Smooth muscle cell of the brain vasculature (primary cell): ENCODE measurements around the gene SCARB1.
A peak's percentile ranks its signal among the peaks of the same experiment; 100 is the strongest.

Experiments used
- DNase-seq: peaks from one replicate; pipeline ENCODE4 v3.0.0-alpha.2; 2012; ENCODE audit warnings: low read depth, low spot score

SCARB1 gene

DNA sequence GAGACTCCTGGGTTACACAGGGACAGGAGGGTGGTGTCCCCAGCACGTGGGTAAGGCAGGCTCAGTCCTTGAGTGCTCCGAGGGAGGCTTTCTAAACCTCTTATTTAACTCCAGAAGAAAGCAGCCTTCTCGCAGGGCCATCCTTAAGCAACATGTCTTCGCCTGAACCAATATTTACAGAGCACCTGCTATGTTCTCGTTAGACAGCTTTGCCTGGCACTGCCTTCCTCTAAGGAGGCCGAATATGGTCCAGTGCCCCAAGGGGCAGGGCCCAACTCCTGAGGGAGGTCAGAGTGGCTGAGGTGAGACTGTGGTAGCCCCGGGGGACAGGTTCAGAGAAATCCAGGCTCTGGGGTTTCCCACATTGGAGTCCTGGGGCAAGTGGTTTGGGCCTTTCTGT, 2.1 kb upstream of the SCARB1 start:
- no peak for DNase-seq

DNA sequence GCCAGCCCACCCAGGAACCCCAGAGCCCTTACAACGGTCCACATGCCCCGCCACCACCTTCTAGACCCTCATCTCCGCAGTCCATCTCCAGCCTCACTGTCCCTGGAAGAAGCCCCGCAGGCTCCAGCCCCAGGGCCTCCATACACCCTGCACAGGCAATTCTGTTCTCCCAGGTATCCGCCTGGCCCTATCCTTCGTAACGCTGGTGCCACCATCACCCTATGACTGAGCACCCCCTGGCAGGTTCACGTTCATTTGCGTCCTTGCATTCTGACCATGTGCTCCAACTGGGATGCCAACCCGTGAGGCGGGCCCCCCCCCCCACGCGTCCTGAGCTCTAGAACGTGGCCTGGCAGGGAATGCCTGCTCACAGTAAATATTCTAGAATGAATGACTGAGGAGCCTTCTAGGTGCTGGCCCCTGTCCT, 675 bp upstream of the SCARB1 start:
- no peak for DNase-seq

DNA sequence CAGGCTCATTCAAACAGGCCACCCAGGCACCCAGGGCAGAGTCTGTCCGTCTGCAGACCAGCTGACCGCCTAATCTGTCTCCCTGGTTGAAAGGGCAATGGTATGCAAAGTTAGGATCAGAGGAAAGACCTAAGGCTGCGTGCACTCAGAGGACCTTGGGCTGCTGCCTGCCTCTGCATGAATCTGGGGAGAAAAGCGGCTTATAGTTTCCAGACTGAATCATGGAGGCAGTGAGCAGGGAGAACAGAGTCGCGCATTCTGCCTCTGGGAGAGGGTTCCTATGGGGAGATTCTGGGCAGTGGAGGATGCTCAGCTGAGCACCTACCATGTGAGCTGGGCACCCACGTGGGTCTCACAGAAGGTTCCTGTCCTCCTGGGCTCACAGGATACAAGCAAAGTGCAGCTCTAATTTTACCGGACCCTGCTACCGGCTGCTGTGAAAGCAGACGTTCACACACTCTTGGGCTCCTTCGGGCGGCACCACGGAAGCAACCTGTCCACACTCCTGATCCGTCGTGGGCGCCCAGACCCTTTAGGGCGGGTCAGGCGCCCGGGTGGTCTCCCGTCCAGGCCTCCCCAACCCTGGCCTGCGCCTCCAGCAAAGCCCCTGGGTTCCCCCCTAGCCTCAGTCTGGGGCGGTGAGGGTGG, 772 bp downstream of the SCARB1 start:
- DNase-seq, result no peak

DNA sequence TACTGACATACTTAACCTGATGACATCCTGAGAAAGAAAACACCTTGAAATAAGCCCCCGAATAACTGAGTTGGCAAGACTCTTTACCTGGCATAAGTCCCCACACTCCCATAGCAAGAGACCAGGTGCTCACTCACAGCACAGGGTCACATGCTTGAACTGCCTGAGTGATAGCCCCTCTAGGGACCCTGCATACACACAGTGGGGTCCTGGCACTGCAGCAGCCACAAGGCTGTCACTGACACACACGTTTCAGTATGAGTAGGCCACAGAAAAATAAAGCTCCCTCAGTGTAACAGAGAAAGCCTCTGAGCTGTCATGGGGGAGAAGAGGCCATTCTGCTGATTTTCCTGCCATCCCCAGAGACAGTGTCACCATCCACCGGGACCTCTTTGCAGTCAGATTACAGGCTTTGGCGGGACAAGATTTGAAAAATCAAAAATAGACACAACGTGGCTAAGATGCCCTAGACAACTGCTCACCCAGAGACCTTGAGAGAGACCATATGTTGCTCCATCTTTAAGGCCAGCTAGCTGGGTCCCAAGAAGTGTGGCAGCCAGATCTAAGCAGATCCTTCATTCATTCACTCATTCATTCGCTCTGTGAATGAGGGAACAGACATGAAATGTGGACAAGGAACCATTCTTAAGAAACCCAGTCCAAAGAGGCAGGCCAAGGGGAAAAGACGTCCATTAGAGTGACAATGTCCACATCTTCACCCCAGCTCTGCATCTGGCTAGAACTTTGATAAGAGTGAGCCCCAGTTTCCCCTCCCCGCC, 1.6 kb downstream of the SCARB1 start:
- DNase-seq, result no peak

DNA sequence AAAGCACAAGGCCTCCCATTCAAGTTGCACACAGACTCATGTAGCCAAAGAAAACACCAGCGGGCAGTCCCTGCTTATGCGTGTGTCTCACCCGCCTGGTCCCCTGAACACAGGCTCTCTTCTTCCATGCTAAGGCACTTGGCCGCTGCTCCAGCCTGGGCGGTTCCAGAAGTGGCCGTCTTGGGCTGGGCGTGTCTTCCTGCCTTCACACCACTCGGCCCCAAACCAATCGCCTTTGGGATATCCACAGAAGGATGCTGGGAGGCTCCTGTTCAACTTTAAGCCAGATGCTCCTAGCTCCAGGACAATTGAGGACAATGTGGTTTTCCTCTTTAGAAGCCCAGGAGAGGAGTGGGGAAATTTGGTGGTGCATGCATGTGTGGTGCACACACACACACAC, 2.2 kb downstream of the SCARB1 start:
- peak; percentile 76 for DNase-seq

DNA sequence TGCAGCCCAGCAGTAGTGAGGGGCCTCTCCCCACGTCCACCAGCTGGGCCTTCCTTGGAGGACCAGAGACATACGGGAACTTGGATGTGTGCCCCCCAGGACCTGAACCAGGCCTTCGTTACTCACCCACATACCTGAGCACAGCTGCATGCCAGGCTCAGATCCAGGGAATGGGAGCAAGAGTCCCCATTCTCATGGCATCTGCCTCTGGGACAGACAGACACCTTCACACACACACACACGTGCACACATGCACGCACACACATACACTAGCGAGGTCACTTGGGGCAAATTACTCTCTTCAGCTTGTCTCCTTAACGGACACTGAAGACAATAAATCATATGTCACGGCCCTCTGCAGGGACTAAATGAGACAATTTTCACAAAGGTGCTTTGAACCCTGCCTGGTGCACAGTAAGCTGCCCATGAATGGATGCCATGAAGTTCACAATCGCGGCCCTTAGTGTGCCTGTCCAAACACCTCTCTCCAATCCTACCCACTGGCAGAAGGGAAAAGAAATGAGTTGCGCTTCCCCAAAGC, 5.7 kb downstream of the SCARB1 start:
- no peak for DNase-seq

DNA sequence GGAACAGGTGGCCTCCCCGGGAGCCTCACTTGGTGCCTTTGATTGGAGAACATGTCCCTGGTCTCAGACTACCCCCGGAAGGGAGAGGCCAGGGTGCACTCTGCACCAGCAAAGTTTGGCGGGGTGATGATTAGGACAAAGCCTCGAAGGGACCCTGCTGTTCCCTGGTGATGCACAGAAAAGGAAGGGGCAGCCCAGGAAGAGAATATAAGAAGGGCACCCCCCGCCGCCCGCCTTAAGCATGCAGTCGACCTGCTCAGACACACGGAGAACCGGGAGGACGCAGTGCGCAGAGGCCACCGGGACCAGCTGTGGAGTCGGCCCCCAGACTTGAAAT, 6.9 kb downstream of the SCARB1 start:
- DNase-seq, result no peak

DNA sequence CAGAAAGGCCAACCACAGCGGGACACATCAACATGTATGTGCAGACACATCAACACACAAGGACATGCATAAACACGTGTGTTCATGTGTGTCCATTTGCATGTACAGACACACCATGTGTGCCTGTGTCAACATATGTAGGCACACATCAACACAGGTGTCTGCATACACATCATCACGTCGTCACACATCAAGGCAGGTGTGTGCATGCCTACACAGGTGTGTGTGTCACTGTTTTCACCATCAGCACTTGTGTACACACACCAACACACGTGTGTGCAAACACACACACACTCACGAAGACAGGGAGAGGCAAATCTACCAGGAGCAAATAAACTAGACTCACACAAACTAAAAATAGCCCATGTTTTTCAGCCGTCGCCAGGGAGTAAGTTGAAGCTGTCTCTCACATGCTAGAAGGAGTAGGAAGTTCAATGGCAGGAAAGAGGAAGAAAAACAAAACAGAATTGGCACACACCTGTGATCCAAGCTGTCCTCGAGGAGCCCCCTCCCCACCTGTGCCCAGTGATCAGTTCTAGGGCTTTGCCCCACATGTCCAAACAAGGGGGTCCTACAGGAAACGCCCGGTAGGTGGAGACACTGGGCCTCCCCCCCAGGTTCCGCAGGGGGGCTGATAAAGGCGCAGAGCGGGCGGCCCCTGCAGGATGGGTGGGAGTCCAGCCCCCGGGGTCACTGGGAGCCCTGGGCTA, 7.4 kb downstream of the SCARB1 start:
- no peak for DNase-seq

DNA sequence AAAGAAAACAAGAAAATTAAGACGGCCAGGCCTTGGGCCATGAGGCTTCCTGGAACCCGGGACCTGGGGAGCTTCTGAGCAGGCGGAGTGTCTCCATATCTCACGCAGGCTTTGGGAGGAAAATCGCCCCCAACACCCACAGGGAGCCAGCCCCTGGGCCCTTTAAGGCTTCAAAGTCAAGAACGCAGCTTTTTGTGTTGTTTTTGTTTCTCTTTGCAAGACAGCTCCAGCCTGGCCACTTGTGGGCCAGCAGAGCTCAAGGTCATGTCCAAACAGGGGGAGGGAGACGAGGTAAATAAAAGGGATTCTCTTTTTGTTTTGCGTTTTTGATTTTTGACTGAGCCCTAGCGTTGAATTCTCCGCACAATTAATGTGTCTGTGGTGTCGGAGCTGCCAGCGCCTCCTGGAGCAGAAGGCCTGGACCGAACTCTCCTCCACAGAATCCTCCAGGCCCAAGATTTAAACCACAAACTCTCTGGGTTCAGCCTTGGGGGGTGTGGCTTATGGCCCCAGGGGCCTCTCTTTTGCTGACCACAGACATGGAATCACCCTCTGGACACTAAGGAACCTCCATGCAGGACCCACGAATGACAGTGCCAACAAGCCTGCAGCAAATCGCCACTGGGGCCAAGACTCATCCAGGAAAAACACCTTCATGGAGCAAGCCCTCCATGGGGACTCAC, 8.2 kb downstream of the SCARB1 start:
- DNase-seq, result peak; percentile 20

DNA sequence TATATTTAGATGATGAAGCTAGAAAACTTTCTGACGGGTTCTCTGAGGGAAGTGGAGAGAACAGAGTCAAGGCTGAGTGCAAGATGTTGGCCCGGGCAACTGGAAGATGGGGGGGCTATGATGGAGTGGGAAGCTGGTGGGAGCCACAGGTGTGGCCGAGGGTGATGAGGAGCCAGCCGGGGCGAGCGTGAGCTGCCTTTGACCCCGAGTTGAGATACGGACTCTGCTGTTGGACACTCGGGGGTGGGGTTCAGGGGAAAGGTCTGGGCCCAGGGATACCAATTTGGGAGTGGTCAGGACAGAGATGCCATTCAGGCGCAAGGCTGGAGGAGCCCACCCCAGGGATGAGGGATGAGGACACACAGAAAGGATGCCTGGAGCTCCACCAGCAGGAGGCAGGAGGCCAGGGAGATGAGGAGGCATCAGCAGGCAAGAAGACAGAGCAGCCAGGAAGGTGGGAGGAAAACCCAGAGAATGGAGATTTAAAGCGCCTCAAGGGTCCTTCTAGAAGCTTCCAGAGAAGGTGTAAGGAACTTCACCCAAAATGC, 9.0 kb downstream of the SCARB1 start:
- no peak for DNase-seq

DNA sequence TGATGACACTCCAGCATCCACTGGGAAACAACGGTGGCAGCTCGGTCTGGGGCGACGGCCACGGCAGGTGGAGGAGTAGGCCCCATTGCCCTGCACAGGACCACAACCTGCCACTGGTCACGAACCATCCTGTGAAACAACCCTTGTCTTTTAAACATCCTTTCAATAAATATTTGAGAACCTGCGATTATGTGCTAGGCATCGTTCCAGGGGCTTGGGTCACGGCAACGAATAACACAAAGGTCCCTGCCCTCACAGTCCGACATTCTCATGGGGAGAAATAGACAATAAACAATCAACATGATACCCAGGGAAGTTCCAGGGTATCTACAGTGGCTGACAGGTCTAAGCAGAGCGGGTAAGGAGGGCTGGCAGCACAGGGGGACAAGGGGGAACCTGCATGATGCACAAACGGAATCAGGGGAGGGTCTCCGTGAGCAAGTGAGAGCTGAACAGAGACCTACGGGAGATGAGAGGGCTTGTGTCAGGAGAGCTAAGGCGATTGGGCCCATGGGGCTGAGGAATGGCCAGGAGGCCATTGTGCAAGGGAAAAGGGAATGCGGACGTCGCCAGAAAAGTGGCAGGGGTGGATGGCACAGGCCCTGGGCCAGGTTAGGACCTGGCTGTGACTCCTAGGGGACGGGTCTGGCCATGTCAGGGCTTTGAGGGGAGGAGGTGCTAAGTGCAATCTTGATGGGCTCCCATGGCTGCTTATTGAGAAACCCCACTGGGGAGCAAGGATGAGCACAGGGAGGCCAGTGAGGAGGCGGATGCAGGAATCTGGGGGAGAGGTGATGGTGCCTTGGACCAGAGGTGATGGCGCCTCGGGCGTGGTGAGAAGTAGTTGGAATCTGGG, 9.7 kb downstream of the SCARB1 start:
- DNase-seq, result no peak

DNA sequence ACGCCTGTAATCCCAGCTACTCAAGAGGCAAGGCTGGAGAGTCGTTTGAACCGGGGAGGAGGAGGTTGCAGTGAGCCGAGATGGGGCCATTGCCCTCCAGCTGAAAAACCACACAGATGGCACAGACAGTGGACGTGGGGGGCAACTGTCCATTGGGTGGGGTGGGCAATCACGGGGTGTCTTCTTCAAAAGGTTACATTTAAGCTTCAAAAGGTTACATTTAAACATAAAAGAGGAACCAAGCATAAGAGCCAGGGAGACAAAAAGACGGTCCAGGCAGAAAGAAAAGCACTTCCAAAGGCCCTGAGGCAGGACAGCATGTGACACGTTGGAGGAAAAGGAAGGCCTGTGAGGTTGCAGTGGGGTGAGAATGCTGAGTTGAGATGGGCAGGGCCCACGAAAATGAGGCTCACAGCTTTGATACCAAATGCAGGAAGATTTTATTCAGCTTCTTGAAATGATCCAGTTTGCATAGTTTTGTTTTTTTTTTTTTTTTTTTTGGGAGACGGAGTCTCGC, 10.7 kb downstream of the SCARB1 start:
- DNase-seq, result no peak

DNA sequence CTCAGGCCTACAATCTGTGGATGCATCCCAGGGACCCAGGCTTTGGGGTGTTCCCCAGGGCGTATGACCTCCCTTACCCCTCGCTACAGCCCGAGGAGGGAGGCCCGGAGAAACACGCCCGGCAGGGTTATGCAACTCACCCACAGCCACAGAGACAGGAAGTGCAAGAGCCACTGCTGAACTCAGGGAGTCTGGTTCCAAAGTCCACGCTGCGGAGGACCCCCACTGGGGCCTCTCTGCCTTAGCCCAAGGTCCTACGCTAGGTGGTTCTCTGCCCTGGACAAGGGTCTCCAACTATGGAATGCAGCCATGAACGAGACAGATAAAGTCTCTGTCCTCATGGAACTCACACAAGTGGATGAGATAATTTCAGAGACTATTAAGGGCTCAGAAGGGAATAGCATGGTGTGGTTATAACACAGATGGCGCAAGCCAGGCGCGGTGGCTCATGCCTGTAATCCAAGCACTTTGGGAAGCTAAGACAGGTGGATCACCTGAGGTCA, 11.3 kb downstream of the SCARB1 start:
- no peak for DNase-seq

DNA sequence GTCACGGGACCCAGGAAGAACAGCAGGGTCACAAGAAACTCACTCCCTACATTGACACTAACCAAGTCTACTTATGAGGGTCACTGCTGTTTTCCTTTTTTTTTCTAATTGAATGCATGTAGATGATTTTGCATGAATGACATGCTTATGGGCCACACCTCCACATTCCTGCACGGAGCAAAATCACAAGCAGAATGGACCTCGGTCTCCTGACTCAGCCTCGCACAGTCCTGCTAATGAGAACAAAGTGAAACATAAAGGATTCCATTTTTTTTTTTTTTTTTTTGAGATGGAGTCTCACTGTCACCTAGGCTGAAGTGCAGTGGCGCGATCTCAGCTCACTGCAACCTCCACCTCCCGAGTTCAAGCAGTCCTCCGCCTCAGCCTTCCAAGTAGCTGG, 12.3 kb downstream of the SCARB1 start:
- no peak for DNase-seq

DNA sequence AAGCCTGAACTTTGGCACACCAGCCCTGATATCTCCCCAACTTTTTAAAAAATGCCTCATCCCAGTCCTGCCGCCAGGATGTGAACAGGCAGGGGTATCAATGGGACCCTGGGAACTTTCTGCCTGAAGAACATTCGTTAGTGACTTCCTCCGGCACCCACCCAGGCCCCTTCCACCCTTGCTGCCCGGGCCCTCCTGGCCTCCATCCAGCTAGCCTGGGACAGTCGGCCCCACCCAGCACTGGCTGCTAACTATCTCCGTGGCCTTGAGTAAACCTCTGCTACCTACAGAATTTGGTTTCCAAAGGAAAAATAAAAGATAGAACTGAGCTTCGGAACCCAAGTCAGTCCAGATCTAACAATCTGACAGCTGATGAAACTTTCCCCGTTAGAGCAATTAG, 14.3 kb downstream of the SCARB1 start:
- DNase-seq, result no peak

DNA sequence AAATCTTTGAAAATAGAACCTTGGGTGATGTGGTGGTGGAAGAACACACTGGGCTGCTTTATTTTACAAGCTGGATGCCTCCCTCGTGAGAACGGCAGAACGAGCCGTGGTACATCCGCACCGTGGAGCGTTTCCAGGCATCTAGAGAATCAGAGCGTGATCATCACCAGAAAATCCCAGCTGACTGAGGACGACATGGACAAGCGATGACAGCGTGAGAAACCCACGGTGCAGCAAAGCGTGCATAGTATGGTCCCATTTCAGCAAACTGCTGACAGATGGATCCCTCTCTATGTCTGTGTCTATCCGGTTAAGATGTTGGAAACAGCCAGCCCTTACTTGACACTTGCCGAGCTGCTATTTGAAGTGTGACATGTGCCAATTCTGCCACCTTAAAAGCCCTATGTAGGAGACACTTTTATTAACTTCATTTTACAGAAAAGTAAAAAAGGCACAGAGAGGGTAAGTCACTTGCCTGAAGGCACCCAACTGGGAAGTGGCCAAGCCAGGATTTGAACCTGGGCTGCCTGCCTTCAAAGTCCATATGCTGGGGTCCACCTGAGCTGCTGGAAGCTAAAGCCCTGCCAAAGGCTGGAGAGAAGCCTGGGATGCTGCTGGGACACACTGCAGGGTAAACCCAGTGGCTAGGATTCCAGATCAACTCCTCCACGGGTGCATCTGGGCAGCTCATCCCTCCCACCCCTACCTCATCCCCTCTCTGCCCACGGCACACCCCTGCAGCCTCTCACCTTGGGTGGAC, 14.9 kb downstream of the SCARB1 start:
- no peak for DNase-seq

DNA sequence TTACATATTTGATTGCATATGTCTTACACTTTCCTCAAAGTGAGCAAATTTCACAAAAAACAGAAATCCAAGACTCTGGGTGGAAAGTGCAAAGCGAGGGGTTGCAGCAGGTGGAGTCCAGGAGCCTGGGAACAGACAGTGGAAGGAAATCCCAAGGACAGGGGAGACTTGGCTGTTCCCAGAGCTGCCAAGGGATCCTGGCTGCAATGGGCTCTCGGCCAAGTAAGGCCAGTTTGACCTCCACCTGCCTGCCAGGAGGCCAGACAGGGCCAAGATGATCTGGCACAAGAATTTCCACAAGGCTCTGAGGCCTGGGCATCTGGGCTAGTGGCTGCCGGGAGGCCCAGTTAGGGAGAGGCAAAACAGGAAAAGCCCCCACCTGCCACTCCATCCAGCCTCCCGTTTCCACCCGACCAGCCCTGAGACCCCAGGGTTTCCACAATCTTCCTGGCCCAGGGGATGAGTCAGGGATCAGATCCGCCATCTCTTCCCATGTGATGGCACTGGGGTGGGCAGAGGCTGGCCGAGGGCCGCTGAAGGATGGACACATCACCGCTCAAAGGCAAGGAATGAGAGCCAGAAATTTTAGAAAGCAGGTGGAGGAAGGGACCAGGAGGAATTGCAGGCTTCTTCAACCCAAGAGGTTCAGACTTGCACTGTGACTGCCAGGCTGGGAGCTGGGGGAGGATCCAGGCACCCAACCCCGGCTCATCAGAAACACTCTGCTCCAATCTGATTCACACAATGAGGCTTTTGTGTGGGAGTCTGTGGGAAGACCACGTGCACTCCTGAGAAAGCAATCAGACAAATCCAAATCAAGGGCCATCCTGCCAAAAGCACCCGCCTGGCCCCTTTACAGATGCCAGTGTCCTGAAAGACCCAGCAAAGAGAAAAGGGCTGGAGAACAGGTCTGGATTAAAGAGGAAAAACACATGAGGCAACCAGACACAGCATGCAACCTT, 16.3 kb downstream of the SCARB1 start:
- DNase-seq, result no peak
